H1 (cell line): ENCODE measurements around the gene PLEKHG2.

Experiments used
- ASH2L ChIP-seq: fragments of 200-600, 300-600 bp; sonication (generic); IDR thresholded peaks from one replicate; pipeline ENCODE4 v1.7.1; 2017; ENCODE audit warnings: low read length
- CEBPB ChIP-seq: IDR thresholded peaks from 2 replicates; pipeline ENCODE4 v1.6.1; 2012; ENCODE audit warnings: low read depth, low read length
- CHD2 ChIP-seq: IDR thresholded peaks from 2 replicates; pipeline ENCODE4 v1.6.1; 2012; ENCODE audit warnings: low read length, improper control_type of control experiment
- CTCF ChIP-seq, 3 experiments: IDR thresholded peaks; 1 replicate in 2 of 3; 2 replicates in 1 of 3; pipeline versions ENCODE4 v1.5.1 to v1.6.1; 2011; ENCODE audit warnings: low read length in 3 of 3, mild to moderate bottlenecking in 3 of 3, inconsistent platforms in 2 of 3, low read depth in 1 of 3, moderate library complexity in 1 of 3; ENCODE audit not compliant: insufficient read depth in 1 of 3; ENCODE audit errors: control extremely low read depth in 1 of 3
- EGR1 ChIP-seq: IDR thresholded peaks from 2 replicates; pipeline ENCODE4 v1.6.1; 2011; ENCODE audit warnings: low read depth, low read length, borderline replicate concordance
- EP300 ChIP-seq, 2 experiments: IDR thresholded peaks; 1 replicate in 1 of 2; 2 replicates in 1 of 2; pipeline ENCODE4 v1.6.1; 2011 to 2012; ENCODE audit warnings: low read depth in 2 of 2, low read length in 2 of 2, mild to moderate bottlenecking in 2 of 2, borderline replicate concordance in 1 of 2, inconsistent platforms in 1 of 2, moderate library complexity in 1 of 2
- HDAC6 ChIP-seq: IDR thresholded peaks from one replicate; pipeline ENCODE4 v1.7.1; 2012; ENCODE audit warnings: low read depth, mild to moderate bottlenecking, inconsistent platforms, low read length, moderate library complexity
- JUND ChIP-seq: IDR thresholded peaks from 2 replicates; pipeline ENCODE4 v1.6.1; 2011; ENCODE audit warnings: mild to moderate bottlenecking, improper control_type of control experiment, low read length
- KDM1A ChIP-seq: fragments of 200-600, 300-600 bp; sonication (generic); IDR thresholded peaks from 2 replicates; pipeline ENCODE4 v1.7.1; 2016; ENCODE audit warnings: mild to moderate bottlenecking, low read length, borderline replicate concordance
- POLR2A ChIP-seq, 2 experiments: IDR thresholded peaks; 1 replicate in 1 of 2; 2 replicates in 1 of 2; pipeline ENCODE4 v1.6.1; 2011; ENCODE audit warnings: low read depth in 2 of 2, low read length in 2 of 2, mild to moderate bottlenecking in 2 of 2; ENCODE audit errors: control extremely low read depth in 1 of 2
- SRF ChIP-seq: IDR thresholded peaks from 2 replicates; pipeline ENCODE4 v1.6.1; 2011; ENCODE audit warnings: mild to moderate bottlenecking, low read depth, low read length, moderate library complexity
- TAF7 ChIP-seq: optimal IDR thresholded peaks from 2 replicates; pipeline ENCODE3; 2011; ENCODE audit warnings: low read depth, mild to moderate bottlenecking, inconsistent platforms, low read length, moderate library complexity, borderline replicate concordance
- YY1 ChIP-seq: IDR thresholded peaks from 2 replicates; pipeline ENCODE4 v1.6.1; 2011; ENCODE audit warnings: low read depth, mild to moderate bottlenecking, low read length

GRCh38 chr19:39475748-39476147 lies 63.3 kb downstream of the PLEKHG2 start:
- TF ChIP-seq JUND (no peak), KDM1A (no peak), POLR2A (IDR thresholded peaks at IDR 0.05; ENCODE audit: control extremely low read depth in 1 of 2, low read depth in 2 of 2, low read length in 2 of 2) (no peak), TAF7 (no peak), CTCF (IDR thresholded peaks at IDR 0.05; ENCODE audit: control extremely low read depth in 1 of 3, insufficient read depth in 1 of 3, low read depth in 1 of 3, low read length in 3 of 3) (no peak), EP300 (IDR thresholded peaks at IDR 0.05; ENCODE audit: borderline replicate concordance in 1 of 2, low read depth in 2 of 2, low read length in 2 of 2) (no peak), EGR1 (no peak), CEBPB (no peak), CHD2 (no peak), YY1 (no peak), ASH2L (no peak), HDAC6 (no peak), SRF (no peak)
